Measurements from ENCODE around the gene SCN4B. TPM values are rescaled to one million over a fixed set of nuclear protein-coding genes. Genes with fewer than 3 reads are reported as not detected.

SCN4B gene
- total and polyA plus RNA-seq, 2 donors (not counting 1 experiment from before 2014, with no cell fraction given), result 1.5 to 10.4 TPM

GRCh38 chr11:118112711-118113430 lies 39.8 kb downstream of the SCN4B start:
- no peaks in the 10 kb centered on the region for H3K4me1 ChIP-seq (ENCODE audit: control insufficient read depth, extremely low read depth, insufficient read depth, low read length)
- no peak for DNase-seq (ENCODE audit: low read depth in 2 of 2)
- no peak overlapping the region for H3K4me3 ChIP-seq (replicated peaks in 1 of 4; ENCODE audit: control extremely low read depth in 1 of 4, insufficient read depth in 1 of 4, low read depth in 3 of 4, low read length in 4 of 4)
- no peak overlapping the region for H3K9ac ChIP-seq (ENCODE audit: insufficient read depth, low read length)
- no peak for TF ChIP-seq CTCF (conservative IDR thresholded peaks at IDR 0.05 in 1 of 2, IDR thresholded peaks at IDR 0.05 in 1 of 2; ENCODE audit: low read depth in 1 of 2, low read length in 2 of 2)
- no peak for TF ChIP-seq EZH2 (IDR thresholded peaks at IDR 0.05; ENCODE audit: low read length, missing control alignments)
- H4K20me1 ChIP-seq (ENCODE audit: control insufficient read depth, extremely low read depth, insufficient read depth, low read length), result no peaks in the 10 kb centered on the region
- H3K27ac ChIP-seq (ENCODE audit: insufficient read depth, low read length), result no peak overlapping the region
- no peaks in the 10 kb centered on the region for H3K79me2 ChIP-seq (ENCODE audit: control insufficient read depth, insufficient read depth, low read length)
- H2AFZ ChIP-seq (ENCODE audit: low read length), result no peak overlapping the region
- no peaks in the 10 kb centered on the region for H3K9me3 ChIP-seq (ENCODE audit: control insufficient read depth, insufficient read depth, low read depth, low read length)
- H3K4me2 ChIP-seq (ENCODE audit: extremely low read depth, insufficient read depth, low read length), result no peak overlapping the region
- no peaks in the 10 kb centered on the region for H3K27me3 ChIP-seq (ENCODE audit: control insufficient read depth, insufficient read depth, low read length)
- H3K36me3 ChIP-seq (ENCODE audit: control insufficient read depth, insufficient read depth, low read length), result no peaks in the 10 kb centered on the region

- Histone ChIP-seq H3K4me3 (replicated peaks in 1 of 4; ENCODE audit: control extremely low read depth in 1 of 4, insufficient read depth in 1 of 4, low read depth in 3 of 4, low read length in 4 of 4) (no peak overlapping the region), H3K9ac (ENCODE audit: insufficient read depth, low read length) (no peak overlapping the region), H3K79me2 (ENCODE audit: control insufficient read depth, insufficient read depth, low read length) (no peaks in the 10 kb centered on the region), H3K4me1 (ENCODE audit: control insufficient read depth, extremely low read depth, insufficient read depth, low read length) (no peaks in the 10 kb centered on the region), H3K9me3 (ENCODE audit: control insufficient read depth, insufficient read depth, low read depth, low read length) (no peaks in the 10 kb centered on the region), H3K27me3 (ENCODE audit: control insufficient read depth, insufficient read depth, low read length) (no peaks in the 10 kb centered on the region), H4K20me1 (ENCODE audit: control insufficient read depth, extremely low read depth, insufficient read depth, low read length) (no peaks in the 10 kb centered on the region), H2AFZ (ENCODE audit: low read length) (no peak overlapping the region), H3K36me3 (ENCODE audit: control insufficient read depth, insufficient read depth, low read length) (no peaks in the 10 kb centered on the region), H3K4me2 (ENCODE audit: extremely low read depth, insufficient read depth, low read length) (no peak overlapping the region), H3K27ac (ENCODE audit: insufficient read depth, low read length) (no peak overlapping the region)
- no peak for DNase-seq (ENCODE audit: low read depth in 2 of 2)
- TF ChIP-seq CTCF (conservative IDR thresholded peaks at IDR 0.05 in 1 of 2, IDR thresholded peaks at IDR 0.05 in 1 of 2; ENCODE audit: low read depth in 1 of 2, low read length in 2 of 2) (no peak), EZH2 (IDR thresholded peaks at IDR 0.05; ENCODE audit: low read length, missing control alignments) (no peak)
Observed at GRCh38 chr11:118111744-118112035, 40.9 kb downstream of the SCN4B start.

GRCh38 chr11:118111019-118111743 lies 41.4 kb downstream of the SCN4B start:
- no peak overlapping the region for H3K9ac ChIP-seq (ENCODE audit: insufficient read depth, low read length)
- no peak for TF ChIP-seq CTCF (conservative IDR thresholded peaks at IDR 0.05 in 1 of 2, IDR thresholded peaks at IDR 0.05 in 1 of 2; ENCODE audit: low read depth in 1 of 2, low read length in 2 of 2)
- TF ChIP-seq EZH2 (IDR thresholded peaks at IDR 0.05; ENCODE audit: low read length, missing control alignments), result no peak
- H3K9me3 ChIP-seq (ENCODE audit: control insufficient read depth, insufficient read depth, low read depth, low read length), result no peaks in the 10 kb centered on the region
- H3K4me1 ChIP-seq (ENCODE audit: control insufficient read depth, extremely low read depth, insufficient read depth, low read length), result no peaks in the 10 kb centered on the region
- no peaks in the 10 kb centered on the region for H3K79me2 ChIP-seq (ENCODE audit: control insufficient read depth, insufficient read depth, low read length)
- no peaks in the 10 kb centered on the region for H3K36me3 ChIP-seq (ENCODE audit: control insufficient read depth, insufficient read depth, low read length)
- no peaks in the 10 kb centered on the region for H3K27me3 ChIP-seq (ENCODE audit: control insufficient read depth, insufficient read depth, low read length)
- no peak for DNase-seq (ENCODE audit: low read depth in 2 of 2)
- H3K4me3 ChIP-seq (replicated peaks in 1 of 4; ENCODE audit: control extremely low read depth in 1 of 4, insufficient read depth in 1 of 4, low read depth in 3 of 4, low read length in 4 of 4), result no peak overlapping the region
- no peaks in the 10 kb centered on the region for H4K20me1 ChIP-seq (ENCODE audit: control insufficient read depth, extremely low read depth, insufficient read depth, low read length)
- H2AFZ ChIP-seq (ENCODE audit: low read length), result no peak overlapping the region
- no peak overlapping the region for H3K4me2 ChIP-seq (ENCODE audit: extremely low read depth, insufficient read depth, low read length)
- no peak overlapping the region for H3K27ac ChIP-seq (ENCODE audit: insufficient read depth, low read length)

Data from fibroblast of lung (primary cell).